GM19324 (cell line): ENCODE measurements around the gene TDRD10.
"Not testable (repeated sequence)": the region's sequence is repeated elsewhere in the genome, so short reads cannot be mapped to it uniquely, and the experiment has no call there.

ENCODE experiments used
- ATAC-seq: cut with Tn5 transposase; IDR thresholded peaks from one replicate; pipeline ENCODE4 v1.9.1; 2021; ENCODE audit warnings: mild to moderate bottlenecking, moderate library complexity; ENCODE audit not compliant: unreplicated experiment, low FRiP score

The TDRD10 gene

GRCh38 chr1:154503898-154504297 is 1.9 kb downstream of the TDRD10 start:
- ATAC-seq: no peak

DNA sequence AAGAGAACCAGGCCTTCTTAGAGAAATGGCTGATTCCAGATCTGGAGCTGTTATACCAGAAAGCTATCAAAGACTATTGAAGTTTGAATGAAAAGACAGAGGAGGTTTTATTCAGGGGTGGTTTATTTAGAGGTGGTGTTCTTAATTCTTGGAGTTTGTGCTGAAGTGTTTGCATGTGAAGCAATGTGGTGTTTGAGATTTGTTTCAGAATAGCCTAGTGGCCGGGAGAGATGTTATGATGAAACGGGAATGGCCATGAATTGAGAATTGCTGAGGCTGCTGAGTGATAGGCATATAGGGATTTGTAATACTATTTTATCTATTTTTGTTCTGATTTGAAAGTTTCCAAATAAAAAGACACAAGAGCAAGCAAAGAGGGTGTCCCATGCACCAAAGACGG is 10.7 kb downstream of the TDRD10 start:
- no peak for ATAC-seq

DNA sequence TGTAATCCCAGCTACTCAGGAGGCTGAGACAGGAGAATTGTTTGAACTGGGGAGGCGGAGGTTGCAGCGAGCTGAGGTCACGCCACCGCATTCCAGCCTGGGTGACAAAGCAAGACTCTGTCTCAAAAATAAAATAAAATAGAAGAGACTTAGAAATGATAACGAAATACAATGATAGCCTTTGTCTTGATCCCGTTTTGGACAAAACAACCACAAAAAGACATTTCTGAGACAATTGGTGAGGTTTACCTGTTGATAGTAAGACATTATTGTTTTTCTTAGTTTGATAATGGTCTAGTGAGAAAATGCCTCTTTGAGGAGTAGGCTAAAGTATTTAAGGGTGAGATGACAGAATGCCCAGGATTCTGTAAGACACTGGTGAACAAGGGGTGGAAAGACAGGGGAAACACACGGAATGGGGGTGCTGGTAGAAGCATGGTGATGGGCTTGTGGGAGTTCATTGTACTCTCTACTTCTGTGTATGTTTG is 12.1 kb downstream of the TDRD10 start:
- ATAC-seq: no peak

DNA sequence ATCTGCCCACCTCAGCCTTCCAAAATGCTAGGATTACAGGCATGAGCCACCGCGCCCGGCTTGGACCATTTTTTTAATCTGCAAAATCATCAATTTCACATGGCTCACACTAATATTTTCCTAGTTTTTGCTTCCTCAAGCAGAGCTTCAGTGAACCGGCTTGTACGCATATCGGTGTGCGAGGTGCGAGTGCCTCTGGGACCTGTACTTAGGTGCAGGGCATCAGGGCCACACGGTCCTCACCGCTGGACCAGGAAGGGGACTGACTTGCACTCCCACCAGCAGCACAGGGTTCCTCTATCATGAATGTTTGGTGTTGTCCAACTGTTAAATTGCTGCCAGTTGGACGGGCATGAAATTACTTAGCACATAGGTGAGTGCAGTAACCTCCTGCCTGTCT is 15.6 kb downstream of the TDRD10 start:
- no peak for ATAC-seq

GRCh38 chr1:154519591-154519991 is 17.6 kb downstream of the TDRD10 start:
- no peak for ATAC-seq

GRCh38 chr1:154520333-154520732 is 18.3 kb downstream of the TDRD10 start:
- ATAC-seq: no peak

GRCh38 chr1:154521695-154522094 is 19.7 kb downstream of the TDRD10 start:
- ATAC-seq: no peak

DNA sequence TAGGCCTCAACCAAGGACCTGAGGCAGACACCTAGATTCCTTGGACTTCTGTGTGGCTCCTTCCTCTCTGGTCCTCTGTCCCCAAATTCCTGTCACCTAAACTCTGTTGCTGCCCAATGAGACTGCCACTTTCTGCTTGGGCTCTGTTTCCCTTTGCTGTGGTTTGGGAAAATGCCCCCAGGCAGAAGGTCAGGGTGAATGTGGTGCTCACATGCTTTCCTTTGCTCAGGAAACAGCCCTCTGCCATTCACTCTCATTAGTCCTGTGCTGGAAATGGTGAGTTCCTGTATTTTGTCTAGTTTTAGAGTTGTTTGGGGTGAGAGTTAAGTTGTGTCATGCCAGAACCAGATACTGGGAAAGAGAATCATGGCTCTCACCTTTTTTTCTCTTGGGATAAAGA is 22.9 kb downstream of the TDRD10 start:
- ATAC-seq: no peak

DNA sequence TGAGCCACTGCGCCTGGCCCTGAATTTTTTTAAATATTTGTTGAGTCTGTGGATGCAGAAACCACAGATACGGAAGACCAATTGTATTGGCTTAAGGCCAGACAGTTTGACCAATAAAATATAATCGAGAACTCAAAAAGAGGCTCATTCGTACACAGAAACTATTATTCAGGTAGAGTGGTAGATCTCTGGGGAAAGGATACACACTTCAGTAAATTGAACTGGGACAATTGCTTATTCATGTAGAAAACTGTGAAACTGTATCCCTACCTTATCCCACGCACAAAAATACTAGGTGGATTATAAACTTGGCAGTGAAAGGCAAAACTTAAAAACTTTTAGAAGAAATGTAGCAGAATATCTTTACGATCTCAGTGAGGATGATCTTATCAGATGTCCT is 25.2 kb downstream of the TDRD10 start:
- no peak for ATAC-seq

GRCh38 chr1:154529308-154529707 is 27.3 kb downstream of the TDRD10 start:
- no peak for ATAC-seq

GRCh38 chr1:154531950-154532349 is 29.9 kb downstream of the TDRD10 start:
- not testable (repeated sequence) for ATAC-seq

DNA sequence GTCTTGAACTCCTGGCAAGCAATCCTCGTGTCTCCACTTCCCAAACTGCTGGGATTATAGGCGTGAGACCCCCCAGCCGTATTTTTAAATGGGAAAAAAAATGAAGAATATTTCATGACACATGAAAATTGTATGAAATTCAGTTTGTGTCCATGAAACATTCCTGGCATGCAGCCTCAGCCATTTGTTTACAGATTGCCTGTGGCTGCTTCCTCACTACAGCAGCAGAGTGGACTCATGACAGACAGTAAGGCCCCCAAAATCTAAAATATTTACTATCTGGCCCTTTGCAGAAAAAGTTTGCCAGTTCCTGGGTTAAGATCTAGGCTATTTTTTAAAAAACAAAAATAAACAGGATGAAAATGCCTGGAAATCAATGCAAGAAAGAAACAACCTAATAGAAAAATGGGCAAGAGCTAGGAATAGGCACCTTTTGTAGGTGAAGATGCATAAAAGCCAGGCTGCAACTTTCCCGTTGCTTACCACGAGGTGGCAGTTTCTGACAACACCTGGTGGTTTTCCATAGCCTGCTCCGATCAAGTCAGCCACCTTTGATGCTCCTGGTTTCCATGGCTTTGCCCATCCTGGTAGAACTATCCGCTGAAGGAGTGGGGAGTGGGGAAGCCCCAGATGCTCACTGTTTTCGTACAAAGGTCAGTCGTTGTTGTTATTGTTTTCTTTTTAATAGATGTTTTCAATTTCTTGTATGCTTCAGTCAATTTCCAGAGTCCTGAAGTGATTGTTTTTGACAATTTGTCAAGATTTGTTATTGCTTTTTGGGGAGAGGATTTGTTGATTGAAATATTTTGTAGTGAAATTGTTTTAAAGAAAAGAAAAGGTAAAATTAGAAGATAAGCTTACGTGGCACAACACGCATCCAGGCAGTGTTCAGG is 32.2 kb downstream of the TDRD10 start:
- ATAC-seq: no peak

- ATAC-seq: no peak
Measured at GRCh38 chr1:154536570-154536969, 34.6 kb downstream of the TDRD10 start.

DNA sequence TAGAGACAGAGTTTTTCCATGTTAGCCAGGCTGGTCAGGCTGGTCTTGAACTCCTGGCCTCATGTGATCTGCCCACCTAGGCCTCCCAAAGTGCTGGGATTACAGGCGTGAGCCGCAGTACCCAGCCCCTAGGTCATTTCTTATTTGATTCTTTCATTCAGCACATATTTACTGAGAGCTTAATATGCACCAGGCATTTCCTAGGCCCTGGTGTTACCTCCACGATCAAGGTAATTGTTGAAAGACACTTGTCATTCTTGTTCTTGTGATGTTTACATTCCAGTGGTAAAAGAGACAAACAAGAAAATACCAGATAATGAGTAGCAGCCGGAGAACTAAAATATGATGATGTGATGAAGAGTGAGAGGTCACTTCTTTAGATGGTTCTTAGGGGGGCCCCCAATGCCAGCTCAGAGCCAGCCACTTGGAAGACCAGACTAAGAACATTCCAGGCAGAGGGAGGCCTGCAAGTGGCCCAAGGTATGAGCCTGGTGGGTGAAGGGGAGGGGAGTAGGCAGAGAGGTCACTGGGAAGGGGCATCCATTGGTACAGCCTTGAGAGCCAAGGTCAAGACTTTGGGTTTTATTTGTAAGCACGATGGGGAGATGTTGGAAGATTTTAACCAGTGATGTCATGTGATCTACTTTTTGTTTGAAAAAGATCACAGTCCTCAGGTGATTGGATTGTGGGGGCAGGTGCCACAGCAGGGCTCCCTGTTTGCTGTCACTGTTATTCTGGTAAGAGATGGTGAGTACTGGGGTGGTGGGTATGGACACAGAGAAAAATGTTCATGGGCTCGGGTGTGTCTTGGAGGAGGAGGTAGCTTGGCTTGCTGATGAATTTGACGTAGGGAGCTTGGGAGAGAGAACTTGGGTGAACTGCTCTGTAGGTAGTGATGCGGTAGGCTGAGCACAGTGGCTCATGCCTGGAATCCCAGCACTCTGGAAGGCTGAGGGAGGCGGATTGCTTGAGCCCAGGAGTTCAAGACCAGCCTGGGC is 37.8 kb downstream of the TDRD10 start:
- ATAC-seq: no peak

GRCh38 chr1:154541231-154541630 is 39.2 kb downstream of the TDRD10 start:
- ATAC-seq: no peak

DNA sequence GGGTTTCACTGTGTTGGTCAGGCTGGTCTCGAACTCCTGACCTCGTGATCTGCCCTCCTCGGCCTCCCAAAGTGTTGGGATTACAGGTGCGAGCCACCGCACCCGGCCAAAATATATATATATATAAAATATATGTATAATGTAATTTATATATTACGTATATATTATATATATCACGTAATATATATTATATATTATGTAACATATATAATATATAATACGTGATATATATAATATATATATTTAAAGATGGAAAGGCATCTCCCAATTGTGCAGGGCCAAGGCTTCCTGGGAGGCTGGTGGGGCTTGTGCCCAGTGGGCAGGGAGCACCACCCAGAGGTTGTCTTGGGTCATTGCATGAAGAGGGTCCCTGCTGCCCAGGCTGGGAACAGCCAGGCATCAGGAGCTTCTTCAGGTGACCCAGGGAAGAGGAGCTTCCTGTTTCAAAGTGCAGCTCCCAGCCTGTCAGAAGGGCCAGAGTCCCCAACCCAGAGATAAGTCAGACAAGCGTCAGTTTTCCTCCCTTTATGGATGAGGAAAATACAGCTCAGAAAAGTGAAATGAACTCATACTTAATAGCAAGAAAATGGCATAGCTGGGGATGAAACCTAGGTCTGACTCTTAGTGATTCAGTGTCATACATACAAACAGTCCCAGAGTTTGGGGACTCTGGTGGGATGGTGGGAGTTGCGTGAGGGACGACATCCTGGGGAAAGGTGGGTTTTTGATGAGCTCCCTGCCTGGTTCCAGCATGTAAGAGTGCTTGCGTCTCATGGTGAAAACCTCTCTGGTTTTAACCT is 44.4 kb downstream of the TDRD10 start:
- no peak for ATAC-seq

GRCh38 chr1:154547105-154547732 is 45.2 kb downstream of the TDRD10 start:
- ATAC-seq: no peak

DNA sequence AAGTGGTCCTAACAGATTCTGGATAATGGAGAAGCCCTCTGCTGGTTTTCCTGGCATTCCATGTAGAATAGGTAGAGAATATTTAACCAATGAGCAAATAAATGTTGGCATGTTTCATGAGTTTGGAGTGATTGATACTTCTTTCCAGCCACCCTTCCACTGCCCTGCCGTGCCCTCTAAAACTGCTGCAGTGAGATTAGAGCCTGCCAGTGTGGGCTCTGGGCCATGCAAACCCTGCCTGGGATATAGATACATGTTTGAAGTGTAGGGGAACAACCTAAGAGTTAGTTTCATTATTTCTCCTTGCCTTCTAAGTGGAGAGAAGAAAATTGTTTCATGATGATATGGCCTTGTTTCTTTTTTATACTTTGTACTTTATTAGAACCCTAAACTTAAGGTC is 46.0 kb downstream of the TDRD10 start:
- ATAC-seq: no peak

DNA sequence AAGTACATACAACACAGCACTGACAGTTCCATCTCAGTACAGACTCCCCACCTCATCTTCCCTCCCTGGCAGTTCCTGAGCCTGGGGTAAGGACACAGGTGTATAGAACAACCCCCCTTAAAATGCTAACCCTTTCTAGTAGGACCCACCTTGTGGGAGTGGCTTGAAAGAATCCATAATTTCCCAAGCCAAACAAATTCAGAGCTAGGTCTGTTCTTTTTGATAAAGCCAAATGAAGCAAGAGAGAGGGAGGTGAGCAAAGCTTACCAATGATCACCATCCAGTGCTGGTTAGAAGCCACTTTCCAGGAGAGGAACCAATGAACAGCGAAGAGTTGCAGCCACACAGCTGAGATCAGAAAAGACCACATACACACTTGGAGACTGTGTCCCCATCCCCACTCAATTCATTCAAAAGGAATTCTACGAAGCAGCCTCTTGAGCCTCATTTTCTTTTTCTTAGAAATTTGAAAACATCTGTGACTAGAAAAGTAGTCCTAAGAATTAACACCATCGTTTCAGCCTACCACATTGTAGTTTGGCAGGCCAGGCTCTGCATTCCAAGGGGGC is 47.3 kb downstream of the TDRD10 start:
- ATAC-seq: no peak

GRCh38 chr1:154550070-154550469 is 48.1 kb downstream of the TDRD10 start:
- ATAC-seq: no peak
